ENCODE measurements around the gene CYFIP2.
"Not testable (repeated sequence)": the region's sequence is repeated elsewhere in the genome, so short reads cannot be mapped to it uniquely, and the experiment has no call there.

CYFIP2 gene

GRCh38 chr5:157265714-157266285 is at the start of gene CYFIP2:
Gene CYFIP2 (plus strand): TSS chr5:157266123. CDS start chr5:157285362, 19,239 bp downstream.
- Mint-ChIP-seq H3K36me3 (peaks cover 8% of the 10 kb centered on the region), H3K4me3 (peak within 1 kb of the TSS; percentile 95), H3K27ac (peak within 1 kb of the TSS; percentile 96)

DNA sequence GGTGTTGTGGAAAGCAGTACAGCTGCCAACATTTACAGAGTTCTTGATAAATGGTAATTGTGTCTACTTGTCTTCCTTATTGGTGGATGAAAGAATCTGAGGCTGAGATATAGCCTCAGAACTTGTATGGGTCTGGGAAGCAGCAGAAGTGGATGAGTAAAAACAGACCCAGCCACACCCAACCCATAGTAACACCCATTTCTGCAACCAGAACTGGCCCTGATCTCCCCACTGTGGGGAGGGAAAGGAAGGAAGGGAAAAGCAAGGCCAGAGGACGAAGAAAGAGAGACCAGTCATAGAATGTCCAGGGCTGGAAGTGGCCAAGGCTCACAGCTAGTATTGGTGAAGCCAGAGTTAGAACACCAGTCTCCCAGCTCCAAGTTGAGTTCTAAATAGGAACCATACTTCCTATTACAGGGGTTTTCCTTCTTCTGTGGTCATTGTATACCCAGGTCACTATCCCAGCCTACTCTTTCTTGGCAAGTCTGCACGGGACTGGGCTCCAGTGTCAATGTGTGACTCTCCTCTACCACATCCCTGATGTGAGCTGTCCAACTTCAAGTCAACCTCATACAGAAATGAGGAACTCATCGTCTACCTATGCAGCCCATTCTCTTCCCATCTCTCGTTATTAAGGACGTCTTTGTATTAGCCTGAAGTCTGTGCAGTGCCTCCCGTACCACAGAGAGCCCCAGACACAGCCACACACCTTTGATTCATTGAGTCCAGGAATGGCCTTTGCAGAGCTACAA is 49.4 kb upstream of the CYFIP2 start:
- no peaks in the 10 kb centered on the region for H3K9me3 Mint-ChIP-seq
- peaks cover 96% of the 10 kb centered on the region for H3K4me1 Mint-ChIP-seq

More at GRCh38 chr5:157265714-157266285, at the start of gene CYFIP2:
- H3K27me3 Mint-ChIP-seq: no peaks in the 10 kb centered on the region
- H3K9me3 Mint-ChIP-seq: no peaks in the 10 kb centered on the region
- peaks cover 69% of the 10 kb centered on the region for H3K4me1 Mint-ChIP-seq

GRCh38 chr5:157217289-157218024 is 48.5 kb upstream of the CYFIP2 start:
- H3K4me1 Mint-ChIP-seq: peaks cover 96% of the 10 kb centered on the region
- H3K4me3 Mint-ChIP-seq: peak overlapping the region; percentile 76
- no peaks in the 10 kb centered on the region for H3K27me3 Mint-ChIP-seq
- H3K27ac Mint-ChIP-seq: peak overlapping the region; percentile 96
- H3K9me3 Mint-ChIP-seq: no peaks in the 10 kb centered on the region
- H3K36me3 Mint-ChIP-seq: peaks cover 63% of the 10 kb centered on the region

More for the DNA sequence above, 49.4 kb upstream of the CYFIP2 start:
- peaks cover 65% of the 10 kb centered on the region for H3K36me3 Mint-ChIP-seq
- H3K27me3 Mint-ChIP-seq: no peaks in the 10 kb centered on the region
- peak overlapping the region; percentile 96 for H3K27ac Mint-ChIP-seq
- H3K4me3 Mint-ChIP-seq: peak overlapping the region; percentile 84

DNA sequence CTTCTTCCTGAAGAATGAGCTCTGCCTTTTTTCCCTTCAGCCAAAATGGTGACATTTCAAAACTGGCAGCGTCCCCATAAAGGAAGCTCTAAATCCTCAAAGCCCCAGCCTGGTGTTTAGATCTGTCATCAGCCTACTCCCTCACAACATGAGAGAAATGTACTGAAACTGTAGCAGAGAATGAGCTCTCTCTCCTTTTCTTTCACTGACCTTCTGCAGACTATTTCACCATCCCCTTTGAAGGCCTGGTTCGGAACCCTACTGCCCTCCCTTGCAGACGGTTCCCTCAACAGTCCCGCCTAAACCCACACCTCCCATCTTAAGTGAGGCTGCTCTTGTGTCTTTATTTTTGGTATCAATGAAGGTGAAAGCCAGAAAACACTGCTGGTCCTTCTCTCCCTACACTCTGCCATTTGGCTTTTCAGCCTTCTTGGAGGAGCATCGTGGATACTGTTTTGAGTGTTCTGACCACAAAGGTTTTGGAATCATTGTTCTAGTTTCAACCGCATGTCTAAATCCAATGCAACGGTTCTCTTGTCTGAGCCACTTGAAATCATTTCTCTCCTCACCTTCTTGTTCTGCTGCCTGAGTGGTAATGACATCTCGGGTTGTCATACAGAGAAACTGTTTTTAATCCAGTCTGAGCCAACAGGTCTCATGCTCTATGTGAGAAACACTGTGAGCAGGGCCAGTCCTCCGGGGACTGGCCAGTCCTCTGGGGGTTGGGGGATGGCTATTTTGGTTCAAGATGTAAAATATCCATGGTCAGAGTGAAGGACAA is 46.2 kb upstream of the CYFIP2 start:
- H3K4me3 Mint-ChIP-seq: peak overlapping the region; percentile 76
- no peaks in the 10 kb centered on the region for H3K27me3 Mint-ChIP-seq
- H3K4me1 Mint-ChIP-seq: peaks cover 81% of the 10 kb centered on the region
- peaks cover 58% of the 10 kb centered on the region for H3K36me3 Mint-ChIP-seq
- peak overlapping the region; percentile 91 for H3K27ac Mint-ChIP-seq
- no peaks in the 10 kb centered on the region for H3K9me3 Mint-ChIP-seq

DNA sequence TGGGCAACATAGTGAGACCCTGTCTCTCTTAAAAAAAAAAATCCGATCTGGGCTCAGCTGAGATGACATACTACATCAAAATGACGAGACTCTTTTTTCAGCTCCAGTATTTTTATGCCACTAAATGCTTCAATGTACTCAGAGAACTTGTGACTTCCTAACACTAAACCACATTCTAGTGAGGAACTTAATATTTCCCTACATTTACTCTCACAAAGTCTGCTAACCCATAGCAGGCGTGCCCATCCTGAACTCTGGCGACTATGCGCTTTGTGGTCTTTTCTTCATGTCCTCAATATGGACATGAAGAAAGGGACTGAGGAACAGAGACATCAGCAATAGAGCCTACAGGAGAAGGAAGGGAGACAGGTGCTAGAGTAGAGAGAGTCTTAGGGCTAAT is 44.0 kb upstream of the CYFIP2 start:
- Mint-ChIP-seq H3K4me3 (peak overlapping the region; percentile 96), H3K27me3 (no peaks in the 10 kb centered on the region), H3K36me3 (peaks cover 45% of the 10 kb centered on the region), H3K9me3 (no peaks in the 10 kb centered on the region), H3K4me1 (peaks cover 74% of the 10 kb centered on the region), H3K27ac (peak overlapping the region; percentile 100)

DNA sequence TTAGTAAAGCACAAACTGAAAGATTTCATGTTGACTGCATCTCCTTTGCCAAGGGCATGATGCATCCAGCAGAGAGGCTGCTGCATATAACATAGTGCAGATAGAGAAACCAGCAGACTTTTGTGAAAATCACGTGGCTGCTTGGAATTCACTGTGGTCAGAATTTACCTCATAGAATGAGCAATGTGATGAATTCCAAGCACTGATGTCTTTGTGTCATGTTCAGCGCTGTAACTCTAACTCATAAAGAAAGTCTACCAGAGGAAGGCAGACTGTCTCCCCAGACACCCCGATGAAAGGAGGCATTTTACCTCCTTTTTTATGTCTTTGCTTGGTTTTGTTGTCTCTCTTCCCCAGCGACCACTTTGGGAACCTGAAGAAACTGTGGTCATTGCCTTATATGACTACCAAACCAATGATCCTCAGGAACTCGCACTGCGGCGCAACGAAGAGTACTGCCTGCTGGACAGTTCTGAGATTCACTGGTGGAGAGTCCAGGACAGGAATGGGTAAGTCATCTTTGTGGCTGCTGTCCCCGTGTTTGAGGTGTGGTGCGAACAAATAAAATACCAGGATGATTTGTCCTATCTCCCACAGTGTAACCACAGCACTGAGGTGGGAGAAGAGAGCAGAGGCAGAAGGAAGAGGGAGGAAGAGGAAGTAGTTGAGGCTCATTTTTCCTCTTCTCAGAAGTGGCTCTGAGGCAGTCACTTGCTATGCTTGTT is 43.3 kb upstream of the CYFIP2 start:
- Mint-ChIP-seq H3K4me1 (peaks cover 72% of the 10 kb centered on the region), H3K4me3 (peak overlapping the region; percentile 96), H3K27ac (peak overlapping the region; percentile 100), H3K9me3 (no peaks in the 10 kb centered on the region), H3K27me3 (no peaks in the 10 kb centered on the region), H3K36me3 (peaks cover 45% of the 10 kb centered on the region)

DNA sequence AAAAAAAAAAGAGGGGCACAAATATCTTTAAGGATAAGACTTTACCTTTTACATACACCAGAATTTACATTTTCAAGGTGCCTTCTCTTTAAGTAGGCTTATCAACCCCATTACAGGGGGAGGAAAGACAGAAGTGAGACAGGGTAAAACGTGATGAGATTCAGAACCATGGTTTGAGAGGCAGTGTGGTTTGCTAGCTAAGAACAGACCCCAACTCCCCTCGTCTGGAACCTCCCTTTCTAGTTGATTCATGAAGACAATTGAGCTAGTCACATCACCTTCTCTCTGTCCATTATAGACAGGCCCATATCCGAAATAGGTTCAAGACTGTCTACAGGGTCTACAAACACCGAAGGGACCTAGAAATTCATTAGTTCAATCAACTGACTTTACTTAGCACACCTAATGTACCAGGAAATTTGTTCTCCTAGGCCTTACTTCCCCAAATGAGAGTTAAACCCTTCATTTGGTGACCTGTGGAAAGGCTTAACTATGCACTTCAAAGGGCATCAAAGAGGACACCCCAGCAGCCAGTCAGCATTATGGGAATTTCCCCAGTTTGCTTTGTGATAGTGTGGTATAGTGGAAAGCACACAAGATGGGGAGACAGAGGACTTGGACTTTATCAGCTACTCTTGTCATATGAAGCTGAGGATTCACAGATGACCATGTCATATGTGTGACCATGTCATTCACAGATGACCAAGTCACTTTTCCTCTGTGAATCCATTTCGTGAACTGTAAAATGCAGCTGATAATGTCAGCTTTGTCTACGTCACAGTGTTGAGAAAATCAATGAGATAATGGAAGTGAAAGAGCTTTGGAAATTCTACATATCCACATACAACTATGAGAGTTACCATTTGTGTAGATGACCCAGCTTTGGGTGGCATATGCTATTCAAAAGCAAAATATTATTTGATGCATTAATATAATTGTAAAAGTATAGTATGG is 40.2 kb upstream of the CYFIP2 start:
- no peaks in the 10 kb centered on the region for H3K9me3 Mint-ChIP-seq
- peak overlapping the region; percentile 98 for H3K27ac Mint-ChIP-seq
- peak overlapping the region; percentile 91 for H3K4me3 Mint-ChIP-seq
- peaks cover 53% of the 10 kb centered on the region for H3K4me1 Mint-ChIP-seq
- peaks cover 35% of the 10 kb centered on the region for H3K36me3 Mint-ChIP-seq
- H3K27me3 Mint-ChIP-seq: no peaks in the 10 kb centered on the region

- peaks cover 43% of the 10 kb centered on the region for H3K36me3 Mint-ChIP-seq
- no peaks in the 10 kb centered on the region for H3K27me3 Mint-ChIP-seq
- peak overlapping the region; percentile 66 for H3K4me3 Mint-ChIP-seq
- peak overlapping the region; percentile 92 for H3K27ac Mint-ChIP-seq
- H3K4me1 Mint-ChIP-seq: peaks cover 67% of the 10 kb centered on the region
- no peaks in the 10 kb centered on the region for H3K9me3 Mint-ChIP-seq
Observed at GRCh38 chr5:157230610-157231009, 35.3 kb upstream of the CYFIP2 start.

GRCh38 chr5:157232706-157233105 is 33.2 kb upstream of the CYFIP2 start:
- Mint-ChIP-seq H3K9me3 (no peaks in the 10 kb centered on the region), H3K4me3 (peak overlapping the region; percentile 80), H3K27ac (peak overlapping the region; percentile 95), H3K36me3 (peaks cover 39% of the 10 kb centered on the region), H3K4me1 (peaks cover 71% of the 10 kb centered on the region), H3K27me3 (no peaks in the 10 kb centered on the region)

DNA sequence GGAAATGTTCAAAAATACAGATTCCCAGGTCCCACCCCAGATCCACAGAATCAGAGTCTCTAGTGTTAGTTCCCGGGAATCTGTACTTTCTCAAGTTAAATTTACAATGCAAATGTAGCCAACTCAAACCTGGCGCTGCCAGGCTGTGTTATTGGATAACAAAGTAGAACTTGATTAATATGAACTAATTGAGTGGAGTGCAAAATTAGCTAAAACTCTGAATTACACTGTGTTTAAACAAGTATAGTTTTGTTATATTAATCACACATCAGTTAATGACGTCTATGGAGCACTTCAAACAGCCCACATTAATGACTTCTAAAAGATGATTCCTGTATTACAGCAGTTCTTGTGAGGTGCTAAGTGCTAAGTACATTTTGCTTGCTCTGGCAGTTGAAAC is 32.4 kb upstream of the CYFIP2 start:
- peaks cover 43% of the 10 kb centered on the region for H3K36me3 Mint-ChIP-seq
- no peaks in the 10 kb centered on the region for H3K9me3 Mint-ChIP-seq
- no peaks in the 10 kb centered on the region for H3K27me3 Mint-ChIP-seq
- H3K4me3 Mint-ChIP-seq: peak overlapping the region; percentile 80
- peak overlapping the region; percentile 95 for H3K27ac Mint-ChIP-seq
- peaks cover 76% of the 10 kb centered on the region for H3K4me1 Mint-ChIP-seq

DNA sequence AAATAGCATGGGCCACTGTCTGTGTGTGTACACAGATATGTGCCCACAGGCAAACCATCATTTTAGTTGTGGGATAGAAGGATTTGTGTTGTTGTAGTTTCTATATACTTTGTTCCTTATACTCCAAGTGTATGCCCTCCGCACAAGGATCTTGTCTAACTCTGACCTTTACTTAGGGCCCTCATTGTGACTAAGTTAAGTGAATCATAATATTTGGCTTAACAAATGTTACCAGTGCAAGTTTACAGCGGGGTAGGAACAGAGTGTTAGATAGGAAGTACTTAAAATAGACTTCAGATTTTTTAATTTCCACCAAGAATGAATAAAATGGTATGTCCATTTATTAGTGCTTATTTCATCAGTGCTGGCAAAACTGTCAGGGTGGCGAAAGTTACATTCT is 29.5 kb upstream of the CYFIP2 start:
- no peak overlapping the region for H3K4me3 Mint-ChIP-seq
- no peaks in the 10 kb centered on the region for H3K9me3 Mint-ChIP-seq

GRCh38 chr5:157241483-157241882 is 24.4 kb upstream of the CYFIP2 start:
- H3K27me3 Mint-ChIP-seq: no peaks in the 10 kb centered on the region
- peaks cover 54% of the 10 kb centered on the region for H3K36me3 Mint-ChIP-seq
- H3K9me3 Mint-ChIP-seq: no peaks in the 10 kb centered on the region
- peaks cover 68% of the 10 kb centered on the region for H3K4me1 Mint-ChIP-seq
- H3K4me3 Mint-ChIP-seq: no peak overlapping the region
- H3K27ac Mint-ChIP-seq: peak overlapping the region; percentile 46

More for the DNA sequence above, 29.5 kb upstream of the CYFIP2 start:
- peaks cover 52% of the 10 kb centered on the region for H3K36me3 Mint-ChIP-seq
- peak overlapping the region; percentile 35 for H3K27ac Mint-ChIP-seq
- H3K4me1 Mint-ChIP-seq: peaks cover 76% of the 10 kb centered on the region
- H3K27me3 Mint-ChIP-seq: no peaks in the 10 kb centered on the region

GRCh38 chr5:157244704-157245103 is 21.2 kb upstream of the CYFIP2 start:
- peaks cover 75% of the 10 kb centered on the region for H3K4me1 Mint-ChIP-seq
- H3K27ac Mint-ChIP-seq: peak overlapping the region; percentile 79
- not testable (repeated sequence) for H3K27me3 Mint-ChIP-seq, H3K4me3 Mint-ChIP-seq, H3K9me3 Mint-ChIP-seq
- peaks cover 65% of the 10 kb centered on the region for H3K36me3 Mint-ChIP-seq

GRCh38 chr5:157245476-157245875 is 20.4 kb upstream of the CYFIP2 start:
- Mint-ChIP-seq H3K4me3 (no peak overlapping the region), H3K27ac (peak overlapping the region; percentile 60), H3K9me3 (no peaks in the 10 kb centered on the region), H3K36me3 (peaks cover 63% of the 10 kb centered on the region), H3K4me1 (peaks cover 75% of the 10 kb centered on the region), H3K27me3 (no peaks in the 10 kb centered on the region)
